T-helper 1 cell treated with Interleukin-12 subunit alpha and Interleukin-12 subunit beta and Interleukin-4 antibody, amounts not matched to agents 30 ng/mL and 1 ng/mL, for 36 hours (primary cell): ENCODE data around the gene TPM2. TPM values are rescaled to one million over a fixed set of nuclear protein-coding genes. Genes with fewer than 3 reads are reported as not detected.

Experiments used
- intact Hi-C: fragments of 100-400 bp; cut with micrococcal nuclease; formaldehyde crosslinking; loops from one replicate; pipeline ENCODE4 v1.15.1; 2024
- total RNA-seq: library from RNA; stranded (reverse); gene quantifications from 2 replicates; pipeline ENCODE4 v1.2.3, GENCODE V29; 2022

TPM2 gene
- total RNA-seq, 1 donor from 2014 or later, result 4.6 TPM

- intact Hi-C loops, result no loop called here
Observed at GRCh38 chr9:35719546-35719945, 29.8 kb upstream of the TPM2 start.

- intact Hi-C loops, result no loop called here
Observed at GRCh38 chr9:35718721-35719511, 29.2 kb upstream of the TPM2 start.

GRCh38 chr9:35717132-35717870, 27.6 kb upstream of the TPM2 start:
- intact Hi-C loops, result no loop called here

- intact Hi-C loops, result no loop called here
Observed at GRCh38 chr9:35716230-35716629, 26.5 kb upstream of the TPM2 start.

- intact Hi-C loops, result no loop called here
Observed at GRCh38 chr9:35714579-35715252, 25.0 kb upstream of the TPM2 start.

- intact Hi-C loops, result no loop called here
Observed at GRCh38 chr9:35714123-35714522, 24.4 kb upstream of the TPM2 start.

- intact Hi-C loops, result no loop called here
Observed at GRCh38 chr9:35713578-35713977, 23.9 kb upstream of the TPM2 start.

- intact Hi-C loops, result no loop called here
Observed at GRCh38 chr9:35712762-35713400, 23.2 kb upstream of the TPM2 start.

- intact Hi-C loops, result no loop called here
Observed at GRCh38 chr9:35711501-35712428, 22.0 kb upstream of the TPM2 start.

- intact Hi-C loops, result no loop called here
Observed at GRCh38 chr9:35710818-35711500, 21.2 kb upstream of the TPM2 start.

- intact Hi-C loops, result no loop called here
Observed at GRCh38 chr9:35708146-35708545, 18.4 kb upstream of the TPM2 start.

- intact Hi-C loops, result no loop called here
Observed at GRCh38 chr9:35706951-35707350, 17.2 kb upstream of the TPM2 start.

- intact Hi-C loops, result no loop called here
Observed at GRCh38 chr9:35705836-35706430, 16.2 kb upstream of the TPM2 start.

GRCh38 chr9:35705372-35705771, 15.6 kb upstream of the TPM2 start:
- intact Hi-C loops, result no loop called here

- intact Hi-C loops, result no loop called here
Observed at GRCh38 chr9:35703906-35704672, 14.4 kb upstream of the TPM2 start.

- intact Hi-C loops, result no loop called here
Observed at GRCh38 chr9:35702696-35703095, 13.0 kb upstream of the TPM2 start.

- intact Hi-C loops, result no loop called here
Observed at GRCh38 chr9:35700942-35701341, 11.2 kb upstream of the TPM2 start.

- intact Hi-C loops, result no loop called here
Observed at GRCh38 chr9:35700031-35700430, 10.3 kb upstream of the TPM2 start.

- intact Hi-C loops, result no loop called here
Observed at GRCh38 chr9:35698231-35698630, 8.5 kb upstream of the TPM2 start.
